CD8-positive, alpha-beta memory T cell (primary cell): ENCODE measurements around the gene AGMO. TPM values are rescaled to one million over a fixed set of nuclear protein-coding genes. Genes with fewer than 3 reads are reported as not detected.

ENCODE experiments used
- CTCF ChIA-PET: fragments of 350-600 bp; sonication (Branson Sonifier 250); formaldehyde crosslinking; loops from one replicate; lab custom pipeline; 2021; ENCODE audit warnings: antibody characterized with exemption; lab: Charles Lee
- POLR2A ChIA-PET: fragments of 350-600 bp; sonication (Branson Sonifier 250); formaldehyde crosslinking; loops from one replicate; lab custom pipeline; 2021; ENCODE audit warnings: antibody characterized with exemption; lab: Charles Lee
- DNase-seq, 5 donors: peaks; one replicate each; pipeline versions ENCODE4 v3.0.0 to v3.0.0-alpha.2; 2020 to 2022; ENCODE audit warnings: mixed read lengths in 1 of 5
- H3K27ac ChIP-seq: one replicate; pipeline ENCODE4 v1.7.0; 2013; ENCODE audit warnings: low read depth, mild to moderate bottlenecking, low read length, moderate library complexity
- H3K27me3 ChIP-seq: 2 replicates; pipeline ENCODE4 v1.7.0; 2013; ENCODE audit warnings: low read length, mild to moderate bottlenecking; ENCODE audit not compliant: insufficient read depth, poor library complexity, severe bottlenecking
- H3K36me3 ChIP-seq: 2 replicates; pipeline ENCODE4 v1.7.0; 2013; ENCODE audit warnings: mild to moderate bottlenecking, low read length, moderate library complexity; ENCODE audit not compliant: insufficient read depth
- H3K4me1 ChIP-seq: 2 replicates; pipeline ENCODE4 v1.7.0; 2013; ENCODE audit warnings: mild to moderate bottlenecking, low read length, moderate library complexity; ENCODE audit not compliant: insufficient read depth
- H3K4me3 ChIP-seq: 2 replicates; pipeline ENCODE4 v1.7.0; 2013; ENCODE audit warnings: mild to moderate bottlenecking, low read length
- H3K9me3 ChIP-seq: 2 replicates; pipeline ENCODE4 v1.7.0; 2013; ENCODE audit warnings: mild to moderate bottlenecking, low read length
- H3K27ac Mint-ChIP-seq, 8 donors: one replicate each; pipeline ENCODE4 v1.8.0; 2020 to 2021; ENCODE audit warnings: mixed read lengths in 8 of 8, mild to moderate bottlenecking in 6 of 8, inconsistent platforms in 3 of 8, moderate library complexity in 3 of 8
- H3K27me3 Mint-ChIP-seq, 2 donors: one replicate each; pipeline ENCODE4 v1.8.0; 2020 to 2021; ENCODE audit warnings: mixed read lengths in 2 of 2, mild to moderate bottlenecking in 1 of 2, moderate library complexity in 1 of 2
- H3K36me3 Mint-ChIP-seq, 3 donors: one replicate each; pipeline ENCODE4 v1.8.0; 2020 to 2021; ENCODE audit warnings: mixed read lengths in 3 of 3, inconsistent platforms in 1 of 3, mild to moderate bottlenecking in 1 of 3
- H3K4me1 Mint-ChIP-seq, 3 donors: one replicate each; pipeline ENCODE4 v1.8.0; 2020 to 2021; ENCODE audit warnings: mixed read lengths in 3 of 3, inconsistent platforms in 1 of 3, mild to moderate bottlenecking in 1 of 3
- H3K4me3 Mint-ChIP-seq, 7 donors: one replicate each; pipeline ENCODE4 v1.8.0; 2020 to 2021; ENCODE audit warnings: mixed read lengths in 7 of 7, mild to moderate bottlenecking in 6 of 7, moderate library complexity in 4 of 7, inconsistent platforms in 2 of 7
- H3K9me3 Mint-ChIP-seq, 5 donors: one replicate each; pipeline ENCODE4 v1.8.0; 2020 to 2022; ENCODE audit warnings: mixed read lengths in 5 of 5, mild to moderate bottlenecking in 3 of 5, moderate library complexity in 2 of 5, inconsistent platforms in 1 of 5
- polyA plus RNA-seq: library from polyadenylated mRNA; unstranded; fragments of 300-500 nt; fragmentation: Illumina TruSeq; gene quantifications from one replicate; pipeline ENCODE4 v1.2.3, GENCODE V29; 2021
- total RNA-seq, 2 experiments: library from RNA; stranded (reverse); gene quantifications; one replicate each; pipeline ENCODE4 v1.2.3, GENCODE V29; 2021

AGMO gene
- total and polyA plus RNA-seq, 3 experiments from 2014 or later = not detected

GRCh38 chr7:15508258-15508657 is 53.6 kb downstream of the AGMO start:
- Mint-ChIP-seq H3K4me1 (no peaks in the 10 kb centered on the region), H3K27ac (no peak overlapping the region), H3K36me3 (no peaks in the 10 kb centered on the region), H3K4me3 (no peak overlapping the region), H3K27me3 (no peaks in the 10 kb centered on the region), H3K9me3 (peaks cover 2 to 19% (median 4%) of the 10 kb centered on the region in 5 donors)
- Histone ChIP-seq H3K36me3 (no peaks in the 10 kb centered on the region), H3K4me1 (no peaks in the 10 kb centered on the region), H3K27ac (no peak overlapping the region), H3K27me3 (no peaks in the 10 kb centered on the region), H3K9me3 (no peaks in the 10 kb centered on the region), H3K4me3 (no peak overlapping the region)
- ChIA-PET POLR2A (no interaction called here), CTCF (no interaction called here)
- DNase-seq = no peak

- H3K36me3 ChIP-seq = no peaks in the 10 kb centered on the region
- H3K4me3 ChIP-seq = no peak overlapping the region
- H3K9me3 ChIP-seq = no peaks in the 10 kb centered on the region
- DNase-seq = no peak
- ChIA-PET CTCF (no interaction called here), POLR2A (no interaction called here)
- H3K4me1 Mint-ChIP-seq = no peaks in the 10 kb centered on the region
- no peaks in the 10 kb centered on the region for H3K27me3 ChIP-seq
- no peaks in the 10 kb centered on the region for H3K36me3 Mint-ChIP-seq
- H3K27ac Mint-ChIP-seq = no peak overlapping the region
- no peak overlapping the region for H3K4me3 Mint-ChIP-seq
- H3K27me3 Mint-ChIP-seq = no peaks in the 10 kb centered on the region
- H3K27ac ChIP-seq = no peak overlapping the region
- H3K4me1 ChIP-seq = no peaks in the 10 kb centered on the region
- H3K9me3 Mint-ChIP-seq = peaks cover 2 to 15% (median 4%) of the 10 kb centered on the region in 5 donors
These were observed 54.1 kb downstream of the AGMO start for GRCh38 chr7:15507708-15508107.

DNA sequence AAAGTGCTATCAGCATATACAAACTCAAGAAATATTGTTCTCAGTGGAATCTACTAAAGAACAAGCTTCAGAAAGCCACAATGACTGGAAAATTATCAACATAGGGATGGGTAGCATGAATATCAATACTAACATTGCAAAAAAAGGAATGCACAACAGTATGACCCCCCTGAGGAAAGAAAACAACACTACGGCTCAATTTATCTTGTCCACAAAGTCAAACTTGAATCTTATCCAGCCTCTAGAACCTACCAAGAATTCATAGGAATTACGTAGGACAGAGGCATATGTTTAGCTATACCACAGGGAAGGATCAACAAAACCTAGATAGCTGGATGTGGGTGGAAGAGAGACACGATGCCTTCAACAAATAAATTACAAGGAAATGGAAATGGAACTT is 54.6 kb downstream of the AGMO start:
- H3K4me3 Mint-ChIP-seq = no peak overlapping the region
- H3K4me3 ChIP-seq = no peak overlapping the region
- no peak for DNase-seq
- H3K36me3 Mint-ChIP-seq = no peaks in the 10 kb centered on the region
- H3K36me3 ChIP-seq = no peaks in the 10 kb centered on the region
- H3K9me3 ChIP-seq = no peaks in the 10 kb centered on the region
- H3K27ac Mint-ChIP-seq = no peak overlapping the region
- H3K9me3 Mint-ChIP-seq = peaks cover 2 to 19% (median 4%) of the 10 kb centered on the region in 5 donors
- H3K4me1 Mint-ChIP-seq = no peaks in the 10 kb centered on the region
- no peaks in the 10 kb centered on the region for H3K27me3 Mint-ChIP-seq
- POLR2A ChIA-PET = no interaction called here
- CTCF ChIA-PET = no interaction called here
- H3K27ac ChIP-seq = no peak overlapping the region
- H3K27me3 ChIP-seq = no peaks in the 10 kb centered on the region
- no peaks in the 10 kb centered on the region for H3K4me1 ChIP-seq

DNA sequence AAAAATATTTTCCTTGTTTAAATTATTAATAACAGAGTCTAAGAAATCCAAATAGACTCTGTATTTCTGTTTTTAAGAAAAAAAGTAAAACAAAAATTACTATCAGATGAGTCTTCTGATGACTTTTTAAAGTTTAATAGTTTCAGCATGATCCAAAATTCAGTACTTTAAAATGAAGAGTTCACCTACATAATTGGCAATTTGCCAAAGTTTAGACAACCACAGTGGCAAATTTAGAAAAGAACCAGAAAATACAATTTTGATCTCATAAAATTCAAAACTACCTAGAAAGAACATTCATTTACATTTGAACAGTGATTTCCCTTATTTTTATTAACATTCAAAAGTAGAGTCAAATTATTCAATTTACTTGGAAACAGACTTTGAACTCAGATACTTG is 56.1 kb downstream of the AGMO start:
- H3K9me3 Mint-ChIP-seq = peaks cover 2 to 22% (median 5%) of the 10 kb centered on the region in 5 donors

DNA sequence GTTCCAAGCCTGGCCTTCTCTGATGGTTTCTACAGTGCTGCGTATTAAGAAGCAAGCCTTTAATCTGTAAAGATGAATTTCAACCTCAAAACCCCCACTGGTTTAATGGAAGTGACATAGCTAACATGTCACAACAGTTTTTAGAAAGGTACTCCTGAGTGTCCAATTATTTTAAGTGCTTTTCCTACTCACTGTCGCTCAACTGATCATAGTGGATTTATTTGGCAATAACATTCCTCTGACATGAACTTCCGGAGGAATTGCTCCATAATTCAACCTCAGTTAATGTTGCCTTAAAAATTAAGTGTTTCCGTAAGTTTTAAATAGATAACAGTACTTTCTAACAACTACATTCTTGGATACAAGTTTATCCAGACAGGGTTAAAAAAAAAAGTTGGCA is 57.5 kb downstream of the AGMO start:
- Histone ChIP-seq H3K9me3 (no peaks in the 10 kb centered on the region), H3K27me3 (no peaks in the 10 kb centered on the region), H3K4me1 (no peaks in the 10 kb centered on the region), H3K27ac (no peak overlapping the region), H3K36me3 (no peaks in the 10 kb centered on the region), H3K4me3 (no peak overlapping the region)
- ChIA-PET POLR2A (no interaction called here), CTCF (no interaction called here)
- H3K36me3 Mint-ChIP-seq = no peaks in the 10 kb centered on the region
- H3K4me3 Mint-ChIP-seq = no peak overlapping the region
- H3K27ac Mint-ChIP-seq = no peak overlapping the region
- DNase-seq = no peak
- no peaks in the 10 kb centered on the region for H3K27me3 Mint-ChIP-seq
- H3K4me1 Mint-ChIP-seq = no peaks in the 10 kb centered on the region
- H3K9me3 Mint-ChIP-seq = peaks cover 2 to 22% (median 5%) of the 10 kb centered on the region in 5 donors

More for the DNA sequence above, 56.1 kb downstream of the AGMO start:
- Histone ChIP-seq H3K27ac (no peak overlapping the region), H3K27me3 (no peaks in the 10 kb centered on the region), H3K4me1 (no peaks in the 10 kb centered on the region), H3K9me3 (no peaks in the 10 kb centered on the region), H3K4me3 (no peak overlapping the region), H3K36me3 (no peaks in the 10 kb centered on the region)
- Mint-ChIP-seq H3K4me3 (no peak overlapping the region), H3K27me3 (no peaks in the 10 kb centered on the region), H3K27ac (no peak overlapping the region), H3K36me3 (no peaks in the 10 kb centered on the region), H3K4me1 (no peaks in the 10 kb centered on the region)
- POLR2A ChIA-PET = no interaction called here
- no peak for DNase-seq
- CTCF ChIA-PET = no interaction called here

DNA sequence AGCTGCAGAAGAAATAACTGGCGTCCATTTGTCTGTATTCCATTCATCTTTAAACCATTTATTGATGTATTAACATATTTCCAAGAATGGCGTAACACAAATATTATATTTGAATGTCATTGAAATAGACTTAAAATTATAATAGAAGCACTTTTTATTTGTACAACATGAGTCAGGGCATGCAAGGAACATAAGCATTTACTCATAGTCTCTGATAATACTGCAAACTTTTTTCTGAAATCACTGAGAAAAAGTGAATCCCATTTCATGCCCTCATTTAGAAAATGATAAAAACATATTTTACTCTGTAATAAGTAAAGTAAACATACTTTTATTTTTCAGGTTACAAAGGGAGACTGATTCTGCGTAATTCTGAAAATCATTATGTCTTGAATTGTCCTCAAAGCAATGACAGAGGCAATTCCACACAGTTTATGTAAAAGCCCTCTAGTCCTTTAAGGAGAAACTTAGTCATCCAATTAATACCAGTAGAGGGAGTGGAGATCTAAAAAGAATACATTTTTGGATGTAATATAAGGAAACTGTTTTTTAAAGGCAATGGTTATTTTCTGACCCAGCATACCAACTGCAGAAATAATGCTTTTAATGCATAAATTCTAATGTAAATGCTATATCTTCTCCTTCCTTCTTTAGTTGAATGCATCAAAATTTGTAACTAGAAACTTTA is 58.1 kb downstream of the AGMO start:
- no peak overlapping the region for H3K27ac Mint-ChIP-seq
- no peak overlapping the region for H3K4me3 Mint-ChIP-seq
- H3K4me1 Mint-ChIP-seq = no peaks in the 10 kb centered on the region
- peaks cover 2 to 20% (median 6%) of the 10 kb centered on the region in 5 donors for H3K9me3 Mint-ChIP-seq
- H3K27me3 Mint-ChIP-seq = no peaks in the 10 kb centered on the region
- no peak for DNase-seq
- Histone ChIP-seq H3K4me1 (no peaks in the 10 kb centered on the region), H3K36me3 (no peaks in the 10 kb centered on the region), H3K27me3 (no peaks in the 10 kb centered on the region), H3K4me3 (no peak overlapping the region), H3K9me3 (no peaks in the 10 kb centered on the region), H3K27ac (no peak overlapping the region)
- ChIA-PET POLR2A (no interaction called here), CTCF (no interaction called here)
- no peaks in the 10 kb centered on the region for H3K36me3 Mint-ChIP-seq

DNA sequence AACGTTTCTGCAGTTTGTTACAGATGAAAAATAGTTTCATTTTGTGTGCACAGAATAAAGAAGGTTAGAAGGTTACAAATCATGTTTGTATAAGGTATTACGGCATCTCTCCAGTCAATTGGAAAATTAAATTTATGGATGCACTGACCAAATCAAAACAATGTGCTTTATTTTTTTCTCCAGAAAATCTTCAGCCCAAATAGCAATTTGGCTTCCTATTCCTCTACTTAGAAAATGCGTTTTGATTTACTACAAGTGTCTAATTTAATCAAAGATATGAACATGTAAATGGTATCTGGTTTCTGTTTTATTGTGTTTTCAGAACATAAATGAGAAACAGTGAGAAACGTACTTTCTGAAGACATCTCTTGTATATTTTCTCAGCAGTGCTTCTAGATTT is 63.4 kb downstream of the AGMO start:
- Histone ChIP-seq H3K27me3 (no peaks in the 10 kb centered on the region), H3K36me3 (no peaks in the 10 kb centered on the region), H3K4me3 (no peak overlapping the region), H3K27ac (no peak overlapping the region), H3K4me1 (no peaks in the 10 kb centered on the region), H3K9me3 (no peaks in the 10 kb centered on the region)
- no peak overlapping the region for H3K27ac Mint-ChIP-seq
- CTCF ChIA-PET = no interaction called here
- H3K4me3 Mint-ChIP-seq = no peak overlapping the region
- H3K36me3 Mint-ChIP-seq = no peaks in the 10 kb centered on the region
- no peaks in the 10 kb centered on the region for H3K4me1 Mint-ChIP-seq
- H3K27me3 Mint-ChIP-seq = no peaks in the 10 kb centered on the region
- peaks cover 2 to 9% (median 7%) of the 10 kb centered on the region in 5 donors for H3K9me3 Mint-ChIP-seq
- POLR2A ChIA-PET = no interaction called here
- DNase-seq = no peak

GRCh38 chr7:15495170-15495569 is 66.6 kb downstream of the AGMO start:
- Mint-ChIP-seq H3K9me3 (peaks cover 0 to 7% (median 3%) of the 10 kb centered on the region in 5 donors), H3K36me3 (no peaks in the 10 kb centered on the region), H3K27ac (no peak overlapping the region), H3K4me3 (no peak overlapping the region), H3K4me1 (no peaks in the 10 kb centered on the region), H3K27me3 (no peaks in the 10 kb centered on the region)
- H3K27ac ChIP-seq = no peak overlapping the region
- CTCF ChIA-PET = no interaction called here
- H3K9me3 ChIP-seq = no peaks in the 10 kb centered on the region
- no peak overlapping the region for H3K4me3 ChIP-seq
- no peaks in the 10 kb centered on the region for H3K27me3 ChIP-seq
- H3K36me3 ChIP-seq = no peaks in the 10 kb centered on the region
- DNase-seq = no peak
- POLR2A ChIA-PET = no interaction called here
- no peaks in the 10 kb centered on the region for H3K4me1 ChIP-seq
